Kidney epithelial cell (primary cell): Measurements from ENCODE around the gene EXOG. TPM values are rescaled to one million over a fixed set of nuclear protein-coding genes. Genes with fewer than 3 reads are reported as not detected.

Experiments used
- DNase-seq: peaks from one replicate; pipeline ENCODE4 v3.0.0-alpha.2; 2010; ENCODE audit warnings: low read depth
- H3K27me3 ChIP-seq: 2 replicates; pipeline ENCODE4 v1.6.0; 2011; ENCODE audit warnings: low read length; ENCODE audit not compliant: control insufficient read depth, insufficient read depth
- H3K36me3 ChIP-seq: 2 replicates; pipeline ENCODE4 v1.5.1; 2011; ENCODE audit warnings: low read length; ENCODE audit not compliant: control insufficient read depth, insufficient read depth
- H3K4me3 ChIP-seq: 2 replicates; pipeline ENCODE4 v1.5.1; 2011; ENCODE audit warnings: low read depth, mild to moderate bottlenecking, control low read depth, low read length
- CTCF ChIP-seq: IDR thresholded peaks from 2 replicates; pipeline ENCODE4 v1.5.1; 2011; ENCODE audit warnings: mild to moderate bottlenecking, moderate library complexity, low read length, control low read depth, inconsistent platforms; ENCODE audit not compliant: insufficient read depth, poor library complexity, severe bottlenecking
- total RNA-seq: library from RNA; depleted of rRNA; stranded (reverse); fragments of >200 nt; gene quantifications from 2 replicates; pipeline ENCODE4 v1.2.3, GENCODE V29; 2015

Gene EXOG
- total RNA-seq, 1 donor from 2014 or later, result 5.4 TPM

GRCh38 chr3:38454178-38454883, 41.8 kb upstream of the EXOG start:
- no peak for DNase-seq
- Histone ChIP-seq H3K4me3 (peak overlapping the region; percentile 70), H3K27me3 (no peaks in the 10 kb centered on the region), H3K36me3 (no peaks in the 10 kb centered on the region)
- TF ChIP-seq CTCF, result no peak

GRCh38 chr3:38454884-38455638, 41.1 kb upstream of the EXOG start:
- Histone ChIP-seq H3K36me3 (no peaks in the 10 kb centered on the region), H3K4me3 (peak overlapping the region; percentile 70), H3K27me3 (no peaks in the 10 kb centered on the region)
- no peak for TF ChIP-seq CTCF
- no peak for DNase-seq

GRCh38 chr3:38455639-38456430, 40.3 kb upstream of the EXOG start:
- TF ChIP-seq CTCF, result no peak
- peak overlapping the region; percentile 70 for H3K4me3 ChIP-seq
- H3K36me3 ChIP-seq, result no peaks in the 10 kb centered on the region
- DNase-seq, result no peak
- no peaks in the 10 kb centered on the region for H3K27me3 ChIP-seq

- DNase-seq, result no peak
- Histone ChIP-seq H3K36me3 (no peaks in the 10 kb centered on the region), H3K27me3 (no peaks in the 10 kb centered on the region), H3K4me3 (no peak overlapping the region)
- TF ChIP-seq CTCF, result no peak
Measured at GRCh38 chr3:38457111-38458003, 38.8 kb upstream of the EXOG start.

- H3K4me3 ChIP-seq, result no peak overlapping the region
- no peaks in the 10 kb centered on the region for H3K36me3 ChIP-seq
- no peak for TF ChIP-seq CTCF
- no peak for DNase-seq
- H3K27me3 ChIP-seq, result no peaks in the 10 kb centered on the region
Measured at GRCh38 chr3:38458796-38459498, 37.2 kb upstream of the EXOG start.
